Neural cell (in vitro differentiated cells): ENCODE data around the gene KIF21B. TPM values are rescaled to one million over a fixed set of nuclear protein-coding genes. Genes with fewer than 3 reads are reported as not detected.

Source experiments
- H2AFZ ChIP-seq: fragments of 200-600, 300-800 bp; sonication (generic), shearing (Covaris generic); 2 replicates; pipeline ENCODE4 v1.6.0; 2014; ENCODE audit warnings: low read depth, mild to moderate bottlenecking, antibody characterized with exemption, low read length, moderate library complexity
- H3F3A ChIP-seq: fragments of 200-600 bp; shearing (Covaris generic); 2 replicates; pipeline ENCODE4 v1.6.1; 2016; ENCODE audit warnings: mild to moderate bottlenecking, moderate library complexity, mixed read lengths, antibody characterized with exemption, low read length; ENCODE audit not compliant: insufficient read depth, poor library complexity, severe bottlenecking
- H3K27ac ChIP-seq: fragments of 200-600, 300-800 bp; sonication (generic), shearing (Covaris generic); 2 replicates; pipeline ENCODE4 v1.5.1; 2014; ENCODE audit warnings: mild to moderate bottlenecking, low read length, moderate library complexity
- H3K27me3 ChIP-seq: fragments of 300-800, 200-600 bp; sonication (generic), shearing (Covaris generic); 2 replicates; pipeline ENCODE4 v1.6.0; 2014; ENCODE audit warnings: mild to moderate bottlenecking, low read depth, low read length, moderate library complexity; ENCODE audit not compliant: insufficient read depth
- H3K36me3 ChIP-seq: fragments of 300-800, 200-600 bp; sonication (generic), shearing (Covaris generic); 2 replicates; pipeline ENCODE4 v1.5.1; 2014; ENCODE audit warnings: mild to moderate bottlenecking, antibody characterized with exemption, low read length, moderate library complexity; ENCODE audit not compliant: insufficient read depth
- H3K4me2 ChIP-seq: fragments of 300-800, 200-600 bp; sonication (generic), shearing (Covaris generic); 2 replicates; pipeline ENCODE4 v1.6.0; 2014; ENCODE audit warnings: mild to moderate bottlenecking, low read length
- H3K4me3 ChIP-seq: fragments of 300-800, 200-600 bp; sonication (generic), shearing (Covaris generic); 2 replicates; pipeline ENCODE4 v1.5.1; 2014; ENCODE audit warnings: mild to moderate bottlenecking, low read length, moderate library complexity
- H3K79me2 ChIP-seq: fragments of 200-600 bp; shearing (Covaris generic); replicated peaks from 2 replicates; pipeline ENCODE4 v1.6.0; 2014; ENCODE audit warnings: mild to moderate bottlenecking, low read length, moderate library complexity; ENCODE audit not compliant: insufficient read depth
- H3K9ac ChIP-seq: fragments of 300-800, 200-600 bp; sonication (generic), shearing (Covaris generic); 2 replicates; pipeline ENCODE4 v1.6.1; 2016; ENCODE audit warnings: mild to moderate bottlenecking, low read length, mixed read lengths
- H3K9me2 ChIP-seq: fragments of 200-600 bp; shearing (Covaris generic); 2 replicates; pipeline ENCODE4 v1.6.1; 2016; ENCODE audit warnings: mild to moderate bottlenecking, low read length, mixed read lengths; ENCODE audit not compliant: insufficient read depth
- H3K9me3 ChIP-seq: fragments of 200-600, 300-800 bp; sonication (generic), shearing (Covaris generic); 2 replicates; pipeline ENCODE4 v1.6.1; 2016; ENCODE audit warnings: mild to moderate bottlenecking, mixed run types, low read length, moderate library complexity, mixed read lengths
- H4K20me1 ChIP-seq: fragments of 200-600 bp; shearing (Covaris generic); 2 replicates; pipeline ENCODE4 v1.6.1; 2016; ENCODE audit warnings: mild to moderate bottlenecking, mixed run types; ENCODE audit not compliant: insufficient read depth
- CTCF ChIP-seq: fragments of 450-650 bp; IDR thresholded peaks from 2 replicates; pipeline ENCODE4 v1.5.1; 2014; ENCODE audit warnings: antibody characterized with exemption, mild to moderate bottlenecking, moderate library complexity; ENCODE audit not compliant: poor library complexity, severe bottlenecking
- EP300 ChIP-seq: fragments of 450-650 bp; conservative IDR thresholded peaks from 2 replicates; pipeline ENCODE4 v1.6.1; 2014; ENCODE audit warnings: antibody characterized with exemption, mild to moderate bottlenecking, moderate library complexity; ENCODE audit not compliant: poor library complexity, severe bottlenecking
- EZH2 ChIP-seq: fragments of 200-600, 300-800 bp; shearing (Covaris generic), sonication (generic); IDR thresholded peaks from 2 replicates; pipeline ENCODE4 v1.6.1; 2014; ENCODE audit warnings: antibody characterized with exemption, low read length, borderline replicate concordance, mild to moderate bottlenecking; ENCODE audit not compliant: insufficient read depth, poor library complexity, severe bottlenecking
- MXI1 ChIP-seq: fragments of 450-650 bp; conservative IDR thresholded peaks from 2 replicates; pipeline ENCODE4 v1.6.1; 2014; ENCODE audit warnings: antibody characterized with exemption, mild to moderate bottlenecking; ENCODE audit not compliant: poor library complexity, severe bottlenecking
- POLR2AphosphoS5 ChIP-seq: IDR thresholded peaks from 2 replicates; pipeline ENCODE4 v1.6.1; 2012
- RAD21 ChIP-seq: fragments of 450-650 bp; conservative IDR thresholded peaks from 2 replicates; pipeline ENCODE4 v1.6.1; 2014; ENCODE audit warnings: antibody characterized with exemption, mild to moderate bottlenecking, moderate library complexity
- SMC3 ChIP-seq: fragments of 450-650 bp; conservative IDR thresholded peaks from 2 replicates; pipeline ENCODE4 v1.6.1; 2014; ENCODE audit warnings: antibody characterized with exemption, mild to moderate bottlenecking, moderate library complexity; ENCODE audit not compliant: poor library complexity
- TAF1 ChIP-seq: IDR thresholded peaks from 2 replicates; pipeline ENCODE4 v1.6.1; 2012; ENCODE audit warnings: low read depth
- polyA plus RNA-seq: library from polyadenylated mRNA; depleted of rRNA; stranded (reverse); fragments of >200 nt; gene quantifications from 2 replicates; pipeline ENCODE4 v1.2.3, GENCODE V29; 2014
- TF ChIP-seq, protein P1 (sequence below): IDR thresholded peaks from 2 replicates; pipeline ENCODE4 v1.6.1; 2012; ENCODE audit warnings: borderline replicate concordance

Gene KIF21B
- polyA plus RNA-seq, 1 donor from 2014 or later = 53.7 TPM

DNA sequence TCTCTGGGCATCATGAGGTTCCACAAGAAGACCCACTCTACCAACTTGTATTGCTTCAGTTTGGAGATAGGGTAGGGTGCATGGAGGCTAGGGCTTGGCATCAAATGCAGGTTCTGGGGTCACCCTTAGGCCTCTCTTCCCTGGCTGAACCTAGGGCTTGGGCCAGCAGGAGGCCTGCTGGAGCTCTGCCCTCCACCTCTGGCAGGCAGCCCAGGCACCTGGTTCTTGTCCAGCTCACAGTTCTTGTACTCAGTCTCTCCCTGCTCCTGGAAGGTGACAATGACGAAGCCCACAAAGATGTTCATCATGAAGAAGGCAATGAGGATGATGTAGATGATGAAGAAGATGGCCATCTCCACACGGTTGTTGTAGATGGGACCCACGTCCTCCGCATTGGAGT lies 37.5 kb upstream of the KIF21B start:
- no peak overlapping the region for H3K4me2 ChIP-seq
- TF ChIP-seq RAD21 (no peak), POLR2AphosphoS5 (no peak), MXI1 (no peak), EZH2 (no peak), CTCF (no peak), EP300 (no peak), SMC3 (no peak), TAF1 (no peak)
- TF ChIP-seq, protein P1, sequence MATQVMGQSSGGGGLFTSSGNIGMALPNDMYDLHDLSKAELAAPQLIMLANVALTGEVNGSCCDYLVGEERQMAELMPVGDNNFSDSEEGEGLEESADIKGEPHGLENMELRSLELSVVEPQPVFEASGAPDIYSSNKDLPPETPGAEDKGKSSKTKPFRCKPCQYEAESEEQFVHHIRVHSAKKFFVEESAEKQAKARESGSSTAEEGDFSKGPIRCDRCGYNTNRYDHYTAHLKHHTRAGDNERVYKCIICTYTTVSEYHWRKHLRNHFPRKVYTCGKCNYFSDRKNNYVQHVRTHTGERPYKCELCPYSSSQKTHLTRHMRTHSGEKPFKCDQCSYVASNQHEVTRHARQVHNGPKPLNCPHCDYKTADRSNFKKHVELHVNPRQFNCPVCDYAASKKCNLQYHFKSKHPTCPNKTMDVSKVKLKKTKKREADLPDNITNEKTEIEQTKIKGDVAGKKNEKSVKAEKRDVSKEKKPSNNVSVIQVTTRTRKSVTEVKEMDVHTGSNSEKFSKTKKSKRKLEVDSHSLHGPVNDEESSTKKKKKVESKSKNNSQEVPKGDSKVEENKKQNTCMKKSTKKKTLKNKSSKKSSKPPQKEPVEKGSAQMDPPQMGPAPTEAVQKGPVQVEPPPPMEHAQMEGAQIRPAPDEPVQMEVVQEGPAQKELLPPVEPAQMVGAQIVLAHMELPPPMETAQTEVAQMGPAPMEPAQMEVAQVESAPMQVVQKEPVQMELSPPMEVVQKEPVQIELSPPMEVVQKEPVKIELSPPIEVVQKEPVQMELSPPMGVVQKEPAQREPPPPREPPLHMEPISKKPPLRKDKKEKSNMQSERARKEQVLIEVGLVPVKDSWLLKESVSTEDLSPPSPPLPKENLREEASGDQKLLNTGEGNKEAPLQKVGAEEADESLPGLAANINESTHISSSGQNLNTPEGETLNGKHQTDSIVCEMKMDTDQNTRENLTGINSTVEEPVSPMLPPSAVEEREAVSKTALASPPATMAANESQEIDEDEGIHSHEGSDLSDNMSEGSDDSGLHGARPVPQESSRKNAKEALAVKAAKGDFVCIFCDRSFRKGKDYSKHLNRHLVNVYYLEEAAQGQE = no peak
- H3K27me3 ChIP-seq = no peaks in the 10 kb centered on the region
- no peaks in the 10 kb centered on the region for H3K9me3 ChIP-seq
- H3K36me3 ChIP-seq = no peaks in the 10 kb centered on the region
- no peak overlapping the region for H2AFZ ChIP-seq
- no peaks in the 10 kb centered on the region for H4K20me1 ChIP-seq
- H3F3A ChIP-seq = no peaks in the 10 kb centered on the region
- H3K9ac ChIP-seq = no peak overlapping the region
- H3K4me3 ChIP-seq = no peak overlapping the region
- no peaks in the 10 kb centered on the region for H3K9me2 ChIP-seq
- no peak overlapping the region for H3K27ac ChIP-seq
- no peaks in the 10 kb centered on the region for H3K79me2 ChIP-seq

DNA sequence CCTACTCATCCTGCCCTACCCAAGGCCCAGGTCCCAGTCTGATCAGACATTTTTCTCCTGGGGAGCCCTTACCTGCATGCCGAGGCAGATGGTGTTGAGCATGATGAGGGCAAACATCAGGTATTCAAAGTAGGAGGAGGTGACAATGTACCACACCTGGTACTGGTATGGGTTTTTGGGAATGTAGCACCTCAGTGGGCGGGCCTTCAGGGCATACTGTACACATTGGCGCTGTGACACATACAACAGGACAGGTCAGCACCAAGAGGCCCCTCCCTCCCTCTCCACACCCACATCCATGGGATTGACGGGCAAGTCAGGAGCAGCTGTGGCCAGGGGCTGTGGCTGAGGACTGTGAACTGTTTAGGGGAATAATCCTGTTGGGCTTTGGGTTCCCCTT lies 37.1 kb upstream of the KIF21B start:
- Histone ChIP-seq H3K9ac (no peak overlapping the region), H3K27ac (no peak overlapping the region), H2AFZ (no peak overlapping the region), H3K79me2 (no peaks in the 10 kb centered on the region), H3K4me3 (no peak overlapping the region), H3F3A (no peaks in the 10 kb centered on the region), H3K9me2 (no peaks in the 10 kb centered on the region), H3K36me3 (no peaks in the 10 kb centered on the region), H3K4me2 (no peak overlapping the region), H4K20me1 (no peaks in the 10 kb centered on the region), H3K9me3 (no peaks in the 10 kb centered on the region), H3K27me3 (no peaks in the 10 kb centered on the region)
- TF ChIP-seq EZH2 (no peak), EP300 (no peak), CTCF (no peak), MXI1 (no peak), RAD21 (no peak), POLR2AphosphoS5 (no peak), SMC3 (no peak), TAF1 (no peak)
- TF ChIP-seq, protein P1 = no peak
